Liver (tissue), 9 donors: ENCODE data around the gene TMEM120B. TPM values are rescaled to one million over a fixed set of nuclear protein-coding genes. Genes with fewer than 3 reads are reported as not detected.
A peak's percentile ranks its signal among the peaks of the same experiment; 100 is the strongest.

Experiments
- DNase-seq: peaks from one replicate; pipeline ENCODE4 v3.0.0-alpha.2; 2017; ENCODE audit warnings: low spot score
- H3K27ac ChIP-seq, 2 donors: one replicate each; pipeline ENCODE4 v1.7.0; 2013; ENCODE audit warnings: inconsistent platforms in 2 of 2, low read length in 2 of 2, control low read depth in 1 of 2, low read depth in 1 of 2, mild to moderate bottlenecking in 1 of 2
- H3K27me3 ChIP-seq, 4 donors: one replicate each; pipeline versions ENCODE4 v1.6.1 to v1.7.0; 2013; ENCODE audit warnings: low read length in 3 of 4, inconsistent platforms in 1 of 4, mild to moderate bottlenecking in 1 of 4, moderate library complexity in 1 of 4; ENCODE audit not compliant: control insufficient read depth in 4 of 4, insufficient read depth in 4 of 4
- H3K36me3 ChIP-seq, 4 donors: one replicate each; pipeline versions ENCODE4 v1.6.1 to v1.7.0; 2013; ENCODE audit warnings: low read length in 3 of 4, mild to moderate bottlenecking in 3 of 4, low read depth in 1 of 4, moderate library complexity in 1 of 4; ENCODE audit not compliant: control insufficient read depth in 4 of 4, insufficient read depth in 3 of 4
- H3K4me1 ChIP-seq, 4 donors: one replicate each; pipeline versions ENCODE4 v1.6.1 to v1.7.0; 2013; ENCODE audit warnings: low read length in 3 of 4, mild to moderate bottlenecking in 3 of 4, moderate library complexity in 1 of 4; ENCODE audit not compliant: control insufficient read depth in 4 of 4, insufficient read depth in 4 of 4
- H3K4me3 ChIP-seq, 3 donors: one replicate each; pipeline versions ENCODE4 v1.6.1 to v1.7.0; 2013; ENCODE audit warnings: low read length in 3 of 3, control low read depth in 1 of 3, low read depth in 1 of 3, mild to moderate bottlenecking in 1 of 3
- H3K9ac ChIP-seq, 2 donors: one replicate each; pipeline ENCODE4 v1.7.0; 2013; ENCODE audit warnings: low read length in 2 of 2, mild to moderate bottlenecking in 2 of 2, moderate library complexity in 2 of 2, control low read depth in 1 of 2, low read depth in 1 of 2
- H3K9me3 ChIP-seq, 4 donors: one replicate each; pipeline versions ENCODE4 v1.6.1 to v1.7.0; 2013; ENCODE audit warnings: low read length in 3 of 4; ENCODE audit not compliant: control insufficient read depth in 4 of 4
- FOXA2 ChIP-seq: IDR thresholded peaks from 2 replicates; pipeline ENCODE4 v1.6.1; 2016; ENCODE audit warnings: antibody characterized with exemption
- GABPA ChIP-seq, 2 donors: IDR thresholded peaks in 1 of 2; conservative IDR thresholded peaks in 1 of 2; 2 replicates each; pipeline ENCODE4 v1.6.1; 2016; ENCODE audit warnings: antibody characterized with exemption in 2 of 2, mild to moderate bottlenecking in 1 of 2, moderate library complexity in 1 of 2
- HNF4A ChIP-seq, 2 donors: conservative IDR thresholded peaks; 2 replicates each; pipeline ENCODE4 v1.6.1; 2016; ENCODE audit warnings: antibody characterized with exemption in 2 of 2, mild to moderate bottlenecking in 2 of 2
- HNF4G ChIP-seq: IDR thresholded peaks from 2 replicates; pipeline ENCODE4 v1.6.1; 2016; ENCODE audit warnings: antibody characterized with exemption
- JUND ChIP-seq, 2 donors: IDR thresholded peaks; 2 replicates each; pipeline ENCODE4 v1.6.1; 2016; ENCODE audit warnings: antibody characterized with exemption in 2 of 2
- RAD21 ChIP-seq, 2 donors: IDR thresholded peaks; 2 replicates each; pipeline ENCODE4 v1.6.1; 2016; ENCODE audit warnings: antibody characterized with exemption in 2 of 2, mild to moderate bottlenecking in 2 of 2
- RXRA ChIP-seq, 2 donors: IDR thresholded peaks; 2 replicates each; pipeline ENCODE4 v1.6.1; 2017 to 2018; ENCODE audit warnings: antibody characterized with exemption in 2 of 2, mild to moderate bottlenecking in 1 of 2
- SP1 ChIP-seq: IDR thresholded peaks from 2 replicates; pipeline ENCODE4 v1.6.1; 2018; ENCODE audit warnings: antibody characterized with exemption, mild to moderate bottlenecking
- TAF1 ChIP-seq: conservative IDR thresholded peaks from 2 replicates; pipeline ENCODE4 v1.6.1; 2016; ENCODE audit warnings: antibody characterized with exemption, mild to moderate bottlenecking
- YY1 ChIP-seq: IDR thresholded peaks from 2 replicates; pipeline ENCODE4 v1.6.1; 2016; ENCODE audit warnings: antibody characterized with exemption, mild to moderate bottlenecking
- WGBS: extraction: QIAGEN DNeasy Blood & Tissue Kit; methylation state at CpG from one replicate; pipeline ENCODE4 v1.1.7; 2013; 5-methylcytosine and 5-hydroxymethylcytosine counted together
- polyA plus RNA-seq, 2 donors: library from polyadenylated mRNA; stranded (reverse) in 1 of 2; unstranded in 1 of 2; fragments of 200-250 nt in 1 of 2; fragments of >200 nt in 1 of 2; fragmentation: Nextera tagmentation in 1 of 2; extraction: Ambion mirVana in 1 of 2; gene quantifications; one replicate each; pipeline versions ENCODE4 v1.2.1 to v1.2.3, GENCODE V29; 2013 to 2015
- total RNA-seq, 2 donors: library from RNA; depleted of rRNA; stranded (reverse); fragments of >200 nt; gene quantifications; one replicate each; pipeline ENCODE4 v1.2.3, GENCODE V29; 2014
- TF ChIP-seq, protein P1 (sequence below): IDR thresholded peaks from 2 replicates; pipeline ENCODE4 v1.6.1; 2016; ENCODE audit warnings: antibody characterized with exemption
- TF ChIP-seq, protein P2 (sequence below): IDR thresholded peaks from 2 replicates; pipeline ENCODE4 v1.6.1; 2016; ENCODE audit warnings: antibody characterized with exemption, mild to moderate bottlenecking
- TF ChIP-seq, protein P3 (sequence below): IDR thresholded peaks from 2 replicates; pipeline ENCODE4 v1.6.1; 2016; ENCODE audit warnings: antibody characterized with exemption
- TF ChIP-seq, protein P4 (sequence below): fragments of 150-350 bp; IDR thresholded peaks from 2 replicates; pipeline ENCODE4 v1.5.1; 2017; ENCODE audit warnings: improper control_type of control experiment, low read depth, low read length; ENCODE audit not compliant: missing input control
- donor health status: healthy.
- donor health status: healthy.
- donor health status: healthy.
- donor health status: healthy.
- donor health status: healthy.

The TMEM120B gene
- total and polyA plus RNA-seq, 4 donors: 1.6 to 9.2 (median 3.4) TPM

DNA sequence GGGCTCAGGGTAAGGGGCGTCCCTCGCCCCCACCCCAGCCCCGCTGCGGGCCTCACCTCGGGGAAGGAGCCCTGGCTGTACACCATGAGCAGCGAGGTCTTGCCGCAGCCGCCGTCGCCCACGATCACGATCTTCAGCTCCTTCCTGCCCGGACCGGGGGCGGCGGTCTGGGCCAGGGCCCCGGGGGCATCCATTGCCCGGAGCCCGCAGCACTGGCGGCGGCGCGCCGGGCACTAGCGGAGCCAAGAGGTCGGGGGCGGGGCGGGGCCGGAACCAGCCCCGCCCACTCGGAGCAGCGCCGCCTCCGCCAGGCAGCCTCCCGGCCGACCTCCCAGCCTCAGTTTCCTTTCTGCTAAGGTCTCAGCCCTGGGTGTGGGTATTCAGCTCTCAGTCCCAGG, 80.9 kb downstream of the TMEM120B start, which contains the start of gene RHOF:
TSS of gene RHOF (minus strand) at position 249 of the 398 bp plus-strand sequence. CDS start at position 194, 55 bp downstream.
- peaks cover 17 to 52% (median 44%) of the 10 kb centered on the region in 4 donors for H3K4me1 ChIP-seq
- peak within 1 kb of the TSS; percentile 35 to 61 (median 47) for H3K4me3 ChIP-seq
- H3K27me3 ChIP-seq: no peaks in the 10 kb centered on the region
- no peaks in the 10 kb centered on the region for H3K9me3 ChIP-seq
- WGBS: 8% methylated on average over 36 of the region's 36 CpGs
- TF ChIP-seq, protein P1, sequence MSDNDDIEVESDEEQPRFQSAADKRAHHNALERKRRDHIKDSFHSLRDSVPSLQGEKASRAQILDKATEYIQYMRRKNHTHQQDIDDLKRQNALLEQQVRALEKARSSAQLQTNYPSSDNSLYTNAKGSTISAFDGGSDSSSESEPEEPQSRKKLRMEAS: no peak
- TF ChIP-seq TAF1 (no peak), YY1 (no peak), SP1 (no peak), GABPA (IDR thresholded peaks at IDR 0.05 in 1 of 2, conservative IDR thresholded peaks at IDR 0.05 in 1 of 2) (no peak), FOXA2 (no peak), HNF4A (conservative IDR thresholded peaks at IDR 0.05) (no peak), HNF4G (no peak), RAD21 (IDR thresholded peaks at IDR 0.05) (no peak), RXRA (IDR thresholded peaks at IDR 0.05) (no peak), JUND (IDR thresholded peaks at IDR 0.05) (no peak)
- TF ChIP-seq, protein P2, sequence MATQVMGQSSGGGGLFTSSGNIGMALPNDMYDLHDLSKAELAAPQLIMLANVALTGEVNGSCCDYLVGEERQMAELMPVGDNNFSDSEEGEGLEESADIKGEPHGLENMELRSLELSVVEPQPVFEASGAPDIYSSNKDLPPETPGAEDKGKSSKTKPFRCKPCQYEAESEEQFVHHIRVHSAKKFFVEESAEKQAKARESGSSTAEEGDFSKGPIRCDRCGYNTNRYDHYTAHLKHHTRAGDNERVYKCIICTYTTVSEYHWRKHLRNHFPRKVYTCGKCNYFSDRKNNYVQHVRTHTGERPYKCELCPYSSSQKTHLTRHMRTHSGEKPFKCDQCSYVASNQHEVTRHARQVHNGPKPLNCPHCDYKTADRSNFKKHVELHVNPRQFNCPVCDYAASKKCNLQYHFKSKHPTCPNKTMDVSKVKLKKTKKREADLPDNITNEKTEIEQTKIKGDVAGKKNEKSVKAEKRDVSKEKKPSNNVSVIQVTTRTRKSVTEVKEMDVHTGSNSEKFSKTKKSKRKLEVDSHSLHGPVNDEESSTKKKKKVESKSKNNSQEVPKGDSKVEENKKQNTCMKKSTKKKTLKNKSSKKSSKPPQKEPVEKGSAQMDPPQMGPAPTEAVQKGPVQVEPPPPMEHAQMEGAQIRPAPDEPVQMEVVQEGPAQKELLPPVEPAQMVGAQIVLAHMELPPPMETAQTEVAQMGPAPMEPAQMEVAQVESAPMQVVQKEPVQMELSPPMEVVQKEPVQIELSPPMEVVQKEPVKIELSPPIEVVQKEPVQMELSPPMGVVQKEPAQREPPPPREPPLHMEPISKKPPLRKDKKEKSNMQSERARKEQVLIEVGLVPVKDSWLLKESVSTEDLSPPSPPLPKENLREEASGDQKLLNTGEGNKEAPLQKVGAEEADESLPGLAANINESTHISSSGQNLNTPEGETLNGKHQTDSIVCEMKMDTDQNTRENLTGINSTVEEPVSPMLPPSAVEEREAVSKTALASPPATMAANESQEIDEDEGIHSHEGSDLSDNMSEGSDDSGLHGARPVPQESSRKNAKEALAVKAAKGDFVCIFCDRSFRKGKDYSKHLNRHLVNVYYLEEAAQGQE: no peak
- TF ChIP-seq, protein P3, sequence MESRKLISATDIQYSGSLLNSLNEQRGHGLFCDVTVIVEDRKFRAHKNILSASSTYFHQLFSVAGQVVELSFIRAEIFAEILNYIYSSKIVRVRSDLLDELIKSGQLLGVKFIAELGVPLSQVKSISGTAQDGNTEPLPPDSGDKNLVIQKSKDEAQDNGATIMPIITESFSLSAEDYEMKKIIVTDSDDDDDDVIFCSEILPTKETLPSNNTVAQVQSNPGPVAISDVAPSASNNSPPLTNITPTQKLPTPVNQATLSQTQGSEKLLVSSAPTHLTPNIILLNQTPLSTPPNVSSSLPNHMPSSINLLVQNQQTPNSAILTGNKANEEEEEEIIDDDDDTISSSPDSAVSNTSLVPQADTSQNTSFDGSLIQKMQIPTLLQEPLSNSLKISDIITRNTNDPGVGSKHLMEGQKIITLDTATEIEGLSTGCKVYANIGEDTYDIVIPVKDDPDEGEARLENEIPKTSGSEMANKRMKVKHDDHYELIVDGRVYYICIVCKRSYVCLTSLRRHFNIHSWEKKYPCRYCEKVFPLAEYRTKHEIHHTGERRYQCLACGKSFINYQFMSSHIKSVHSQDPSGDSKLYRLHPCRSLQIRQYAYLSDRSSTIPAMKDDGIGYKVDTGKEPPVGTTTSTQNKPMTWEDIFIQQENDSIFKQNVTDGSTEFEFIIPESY: no peak
- TF ChIP-seq, protein P4, sequence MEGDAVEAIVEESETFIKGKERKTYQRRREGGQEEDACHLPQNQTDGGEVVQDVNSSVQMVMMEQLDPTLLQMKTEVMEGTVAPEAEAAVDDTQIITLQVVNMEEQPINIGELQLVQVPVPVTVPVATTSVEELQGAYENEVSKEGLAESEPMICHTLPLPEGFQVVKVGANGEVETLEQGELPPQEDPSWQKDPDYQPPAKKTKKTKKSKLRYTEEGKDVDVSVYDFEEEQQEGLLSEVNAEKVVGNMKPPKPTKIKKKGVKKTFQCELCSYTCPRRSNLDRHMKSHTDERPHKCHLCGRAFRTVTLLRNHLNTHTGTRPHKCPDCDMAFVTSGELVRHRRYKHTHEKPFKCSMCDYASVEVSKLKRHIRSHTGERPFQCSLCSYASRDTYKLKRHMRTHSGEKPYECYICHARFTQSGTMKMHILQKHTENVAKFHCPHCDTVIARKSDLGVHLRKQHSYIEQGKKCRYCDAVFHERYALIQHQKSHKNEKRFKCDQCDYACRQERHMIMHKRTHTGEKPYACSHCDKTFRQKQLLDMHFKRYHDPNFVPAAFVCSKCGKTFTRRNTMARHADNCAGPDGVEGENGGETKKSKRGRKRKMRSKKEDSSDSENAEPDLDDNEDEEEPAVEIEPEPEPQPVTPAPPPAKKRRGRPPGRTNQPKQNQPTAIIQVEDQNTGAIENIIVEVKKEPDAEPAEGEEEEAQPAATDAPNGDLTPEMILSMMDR: no peak
- H3K27ac ChIP-seq: peak within 1 kb of the TSS; percentile 92
- no peaks in the 10 kb centered on the region for H3K36me3 ChIP-seq
- DNase-seq: peak; percentile 71
- peak within 1 kb of the TSS; percentile 72 to 73 for H3K9ac ChIP-seq

DNA sequence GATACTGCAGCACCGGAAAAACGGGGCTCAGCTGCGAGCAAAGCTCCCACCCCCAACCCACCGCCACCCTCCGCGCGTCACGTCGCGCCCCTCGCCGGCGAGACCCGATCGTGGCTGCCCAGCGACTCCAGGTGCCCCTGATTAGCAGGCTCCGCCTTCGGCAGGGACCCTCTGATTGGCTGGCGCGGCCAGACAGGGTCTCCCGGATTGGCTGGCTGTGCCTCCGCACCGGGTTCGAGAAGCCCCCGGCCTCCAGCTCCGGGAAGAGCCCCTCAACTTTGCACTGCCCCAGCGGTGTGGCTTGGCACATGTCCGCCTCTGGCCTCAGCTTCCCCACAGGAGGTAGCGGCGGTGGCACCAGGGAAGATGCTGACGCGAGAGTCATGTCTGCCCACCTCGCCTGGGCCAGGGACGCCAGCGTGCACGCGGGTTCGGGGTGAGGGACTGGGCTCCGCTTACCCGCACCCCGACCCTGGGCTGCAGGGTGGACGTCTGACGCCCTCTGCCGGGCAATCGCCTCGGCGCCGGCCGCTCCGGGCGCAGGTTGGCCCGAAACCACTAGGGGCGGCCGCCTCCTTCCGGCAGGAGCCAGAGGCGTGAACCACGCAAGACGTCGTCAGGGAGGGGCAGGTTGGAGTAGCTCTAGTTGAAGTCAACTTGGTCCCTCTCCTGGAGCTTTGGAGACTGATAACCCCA, 81.4 kb downstream of the TMEM120B start:
- Histone ChIP-seq H3K4me3 (peak overlapping the region; percentile 35 to 61 (median 47)), H3K36me3 (no peaks in the 10 kb centered on the region), H3K9ac (peak overlapping the region; percentile 72 to 73), H3K4me1 (peaks cover 17 to 57% (median 50%) of the 10 kb centered on the region in 4 donors), H3K27ac (peak overlapping the region; percentile 92), H3K9me3 (no peaks in the 10 kb centered on the region), H3K27me3 (no peaks in the 10 kb centered on the region)
- DNase-seq: peak; percentile 94
- under 1% methylated on average over 59 of the region's 59 CpGs for WGBS
- TF ChIP-seq GABPA (IDR thresholded peaks at IDR 0.05 in 1 of 2, conservative IDR thresholded peaks at IDR 0.05 in 1 of 2) (no peak), RAD21 (IDR thresholded peaks at IDR 0.05) (peak; percentile 91 to 95), JUND (IDR thresholded peaks at IDR 0.05) (no peak), RXRA (IDR thresholded peaks at IDR 0.05) (peak in 1 of 2 donors; percentile 13), HNF4A (conservative IDR thresholded peaks at IDR 0.05) (peak in 1 of 2 donors; percentile 13)
- TF ChIP-seq, protein P3: no peak
- TF ChIP-seq, protein P4: peak; percentile 100
